Measurements from ENCODE around the gene AZGP1.
"Not testable (repeated sequence)": the region's sequence is repeated elsewhere in the genome, so short reads cannot be mapped to it uniquely, and the experiment has no call there.

AZGP1 gene

GRCh38 chr7:100009952-100010351 lies 34.1 kb upstream of the AZGP1 start:
- not testable (repeated sequence) for H3K27me3 Mint-ChIP-seq, H3K36me3 Mint-ChIP-seq, H3K9me3 Mint-ChIP-seq, H3K27ac Mint-ChIP-seq, H3K4me3 Mint-ChIP-seq
- peaks cover 11% of the 10 kb centered on the region for H3K4me1 Mint-ChIP-seq

- H3K4me3 Mint-ChIP-seq: no peak overlapping the region
- H3K9me3 Mint-ChIP-seq: no peaks in the 10 kb centered on the region
- H3K27me3 Mint-ChIP-seq: peaks cover 2% of the 10 kb centered on the region
- H3K4me1 Mint-ChIP-seq: peaks cover 9% of the 10 kb centered on the region
- H3K36me3 Mint-ChIP-seq: no peaks in the 10 kb centered on the region
- H3K27ac Mint-ChIP-seq: no peak overlapping the region
These were observed 32.7 kb upstream of the AZGP1 start for GRCh38 chr7:100008525-100008924.

GRCh38 chr7:100007887-100008286 lies 32.1 kb upstream of the AZGP1 start:
- Mint-ChIP-seq H3K4me1 (peaks cover 2% of the 10 kb centered on the region), H3K27me3 (peaks cover 2% of the 10 kb centered on the region), H3K9me3 (no peaks in the 10 kb centered on the region), H3K27ac (no peak overlapping the region), H3K36me3 (no peaks in the 10 kb centered on the region), H3K4me3 (no peak overlapping the region)

GRCh38 chr7:100003711-100004661 lies 28.2 kb upstream of the AZGP1 start:
- Mint-ChIP-seq H3K9me3 (no peaks in the 10 kb centered on the region), H3K27me3 (no peaks in the 10 kb centered on the region), H3K4me3 (no peak overlapping the region), H3K27ac (no peak overlapping the region), H3K36me3 (no peaks in the 10 kb centered on the region), H3K4me1 (no peaks in the 10 kb centered on the region)

- H3K36me3 Mint-ChIP-seq: no peaks in the 10 kb centered on the region
- no peaks in the 10 kb centered on the region for H3K9me3 Mint-ChIP-seq
- H3K4me3 Mint-ChIP-seq: no peak overlapping the region
- H3K4me1 Mint-ChIP-seq: peaks cover 15% of the 10 kb centered on the region
- H3K27me3 Mint-ChIP-seq: no peaks in the 10 kb centered on the region
- no peak overlapping the region for H3K27ac Mint-ChIP-seq
These were observed 24.4 kb upstream of the AZGP1 start for GRCh38 chr7:100000239-100000638.

- Mint-ChIP-seq H3K36me3 (no peaks in the 10 kb centered on the region), H3K9me3 (no peaks in the 10 kb centered on the region), H3K27me3 (no peaks in the 10 kb centered on the region), H3K27ac (peak overlapping the region; percentile 89), H3K4me1 (peaks cover 15% of the 10 kb centered on the region), H3K4me3 (peak overlapping the region; percentile 74)
These were observed 21.8 kb upstream of the AZGP1 start for GRCh38 chr7:99997545-99998137.

GRCh38 chr7:99996755-99997544 lies 21.1 kb upstream of the AZGP1 start:
- H3K4me1 Mint-ChIP-seq: peaks cover 15% of the 10 kb centered on the region
- H3K4me3 Mint-ChIP-seq: peak overlapping the region; percentile 74
- H3K27ac Mint-ChIP-seq: peak overlapping the region; percentile 89
- H3K9me3 Mint-ChIP-seq: no peaks in the 10 kb centered on the region
- H3K27me3 Mint-ChIP-seq: no peaks in the 10 kb centered on the region
- H3K36me3 Mint-ChIP-seq: no peaks in the 10 kb centered on the region

GRCh38 chr7:99994819-99995218 lies 19.0 kb upstream of the AZGP1 start:
- Mint-ChIP-seq H3K9me3 (no peaks in the 10 kb centered on the region), H3K27ac (no peak overlapping the region), H3K36me3 (no peaks in the 10 kb centered on the region), H3K4me3 (no peak overlapping the region), H3K27me3 (no peaks in the 10 kb centered on the region), H3K4me1 (peaks cover 19% of the 10 kb centered on the region)

GRCh38 chr7:99992330-99993038 lies 16.7 kb upstream of the AZGP1 start:
- Mint-ChIP-seq H3K27ac (no peak overlapping the region), H3K36me3 (no peaks in the 10 kb centered on the region), H3K27me3 (no peaks in the 10 kb centered on the region), H3K9me3 (no peaks in the 10 kb centered on the region), H3K4me3 (no peak overlapping the region), H3K4me1 (peaks cover 12% of the 10 kb centered on the region)

- H3K9me3 Mint-ChIP-seq, H3K27ac Mint-ChIP-seq, H3K27me3 Mint-ChIP-seq, H3K36me3 Mint-ChIP-seq, H3K4me3 Mint-ChIP-seq, H3K4me1 Mint-ChIP-seq: not testable (repeated sequence)
These were observed 15.7 kb upstream of the AZGP1 start for GRCh38 chr7:99991543-99991942.

GRCh38 chr7:99990460-99990852 lies 14.6 kb upstream of the AZGP1 start:
- no peak overlapping the region for H3K4me3 Mint-ChIP-seq
- H3K27ac Mint-ChIP-seq: no peak overlapping the region
- H3K36me3 Mint-ChIP-seq: no peaks in the 10 kb centered on the region
- H3K4me1 Mint-ChIP-seq: peaks cover 3% of the 10 kb centered on the region
- H3K27me3 Mint-ChIP-seq: no peaks in the 10 kb centered on the region
- H3K9me3 Mint-ChIP-seq: no peaks in the 10 kb centered on the region

- Mint-ChIP-seq H3K27ac (no peak overlapping the region), H3K4me1 (peaks cover 3% of the 10 kb centered on the region), H3K9me3 (no peaks in the 10 kb centered on the region), H3K27me3 (no peaks in the 10 kb centered on the region), H3K4me3 (no peak overlapping the region), H3K36me3 (no peaks in the 10 kb centered on the region)
These were observed 12.0 kb upstream of the AZGP1 start for GRCh38 chr7:99987846-99988245.

GRCh38 chr7:99987306-99987705 lies 11.5 kb upstream of the AZGP1 start:
- not testable (repeated sequence) for H3K27ac Mint-ChIP-seq, H3K4me3 Mint-ChIP-seq, H3K36me3 Mint-ChIP-seq, H3K4me1 Mint-ChIP-seq, H3K27me3 Mint-ChIP-seq, H3K9me3 Mint-ChIP-seq

- H3K27ac Mint-ChIP-seq: no peak overlapping the region
- no peak overlapping the region for H3K4me3 Mint-ChIP-seq
- no peaks in the 10 kb centered on the region for H3K36me3 Mint-ChIP-seq
- H3K4me1 Mint-ChIP-seq: peaks cover 11% of the 10 kb centered on the region
- no peaks in the 10 kb centered on the region for H3K9me3 Mint-ChIP-seq
- H3K27me3 Mint-ChIP-seq: no peaks in the 10 kb centered on the region
These were observed 8.8 kb upstream of the AZGP1 start for GRCh38 chr7:99984593-99984992.

- not testable (repeated sequence) for H3K36me3 Mint-ChIP-seq, H3K9me3 Mint-ChIP-seq, H3K4me3 Mint-ChIP-seq, H3K27me3 Mint-ChIP-seq
- Mint-ChIP-seq H3K27ac (peak overlapping the region; percentile 67), H3K4me1 (peaks cover 12% of the 10 kb centered on the region)
These were observed 5.2 kb upstream of the AZGP1 start for GRCh38 chr7:99981066-99981465.

Measured in activated naive CD4-positive, alpha-beta T cell treated with anti-CD3 and anti-CD28 coated beads, Interleukin-2, amount 50 U/mL, for 24 hours (primary cell).